Breast epithelium (tissue), 3 donors: Measurements from ENCODE around the gene TMEM171.

ENCODE experiments used
- POLR2A ChIP-seq: fragments of 450-650 bp; IDR thresholded peaks from one replicate; pipeline ENCODE4 v1.6.1; 2016; ENCODE audit warnings: antibody characterized with exemption, mild to moderate bottlenecking, moderate library complexity
- TF ChIP-seq, protein P1 (sequence below), 3 donors: fragments of 450-650 bp; IDR thresholded peaks; one replicate each; pipeline ENCODE4 v1.5.1; 2016 to 2017; ENCODE audit warnings: antibody characterized with exemption in 3 of 3, mild to moderate bottlenecking in 3 of 3, moderate library complexity in 3 of 3

DNA sequence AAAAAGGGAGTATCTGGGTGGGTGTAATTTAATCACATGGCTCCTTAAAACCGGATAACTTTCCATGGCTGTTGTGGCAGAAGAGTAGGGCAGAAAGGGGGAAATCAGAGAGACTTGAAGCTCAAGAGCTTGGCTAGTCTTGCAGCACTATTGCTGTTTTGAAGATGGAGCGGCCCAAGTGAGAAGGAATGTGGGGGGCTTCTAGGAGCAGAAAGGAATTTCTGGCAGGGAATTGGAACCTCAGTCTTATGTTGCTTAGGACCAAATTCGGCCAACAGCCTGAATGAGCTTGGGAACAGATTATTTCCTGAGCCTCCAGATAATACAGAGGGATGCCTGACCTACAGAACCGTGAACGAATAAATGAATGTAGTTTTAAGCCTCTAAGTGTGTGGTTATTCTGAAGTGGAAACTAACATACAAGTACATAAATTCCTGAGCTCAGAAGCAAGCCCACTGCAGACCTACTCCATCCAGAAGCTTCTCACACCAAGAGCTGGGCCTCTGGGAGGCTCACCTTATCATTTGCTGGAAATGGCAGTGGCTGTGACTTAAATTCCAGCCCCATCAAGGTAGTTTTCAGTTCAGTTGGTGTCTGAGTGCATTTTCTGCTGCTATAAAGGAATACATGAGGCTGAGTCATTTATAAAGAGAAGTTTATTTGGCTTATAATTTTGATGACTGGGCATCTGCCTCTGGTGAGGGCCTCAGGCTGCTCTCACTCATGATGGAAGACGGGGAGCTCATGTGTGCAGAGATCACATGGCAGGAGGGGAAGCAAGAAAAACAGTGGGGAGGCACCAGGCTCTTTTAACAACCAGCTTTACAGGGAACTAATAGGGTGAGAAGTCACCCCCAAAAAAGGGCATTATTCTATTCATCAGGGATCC, 37.3 kb downstream of the TMEM171 start:
- no peak for TF ChIP-seq POLR2A
- TF ChIP-seq, protein P1, sequence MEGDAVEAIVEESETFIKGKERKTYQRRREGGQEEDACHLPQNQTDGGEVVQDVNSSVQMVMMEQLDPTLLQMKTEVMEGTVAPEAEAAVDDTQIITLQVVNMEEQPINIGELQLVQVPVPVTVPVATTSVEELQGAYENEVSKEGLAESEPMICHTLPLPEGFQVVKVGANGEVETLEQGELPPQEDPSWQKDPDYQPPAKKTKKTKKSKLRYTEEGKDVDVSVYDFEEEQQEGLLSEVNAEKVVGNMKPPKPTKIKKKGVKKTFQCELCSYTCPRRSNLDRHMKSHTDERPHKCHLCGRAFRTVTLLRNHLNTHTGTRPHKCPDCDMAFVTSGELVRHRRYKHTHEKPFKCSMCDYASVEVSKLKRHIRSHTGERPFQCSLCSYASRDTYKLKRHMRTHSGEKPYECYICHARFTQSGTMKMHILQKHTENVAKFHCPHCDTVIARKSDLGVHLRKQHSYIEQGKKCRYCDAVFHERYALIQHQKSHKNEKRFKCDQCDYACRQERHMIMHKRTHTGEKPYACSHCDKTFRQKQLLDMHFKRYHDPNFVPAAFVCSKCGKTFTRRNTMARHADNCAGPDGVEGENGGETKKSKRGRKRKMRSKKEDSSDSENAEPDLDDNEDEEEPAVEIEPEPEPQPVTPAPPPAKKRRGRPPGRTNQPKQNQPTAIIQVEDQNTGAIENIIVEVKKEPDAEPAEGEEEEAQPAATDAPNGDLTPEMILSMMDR (IDR thresholded peaks at IDR 0.05) = no peak
